Measurements from ENCODE around the gene SNAPIN.
A peak's percentile ranks its signal among the peaks of the same experiment; 100 is the strongest.

SNAPIN gene

DNA sequence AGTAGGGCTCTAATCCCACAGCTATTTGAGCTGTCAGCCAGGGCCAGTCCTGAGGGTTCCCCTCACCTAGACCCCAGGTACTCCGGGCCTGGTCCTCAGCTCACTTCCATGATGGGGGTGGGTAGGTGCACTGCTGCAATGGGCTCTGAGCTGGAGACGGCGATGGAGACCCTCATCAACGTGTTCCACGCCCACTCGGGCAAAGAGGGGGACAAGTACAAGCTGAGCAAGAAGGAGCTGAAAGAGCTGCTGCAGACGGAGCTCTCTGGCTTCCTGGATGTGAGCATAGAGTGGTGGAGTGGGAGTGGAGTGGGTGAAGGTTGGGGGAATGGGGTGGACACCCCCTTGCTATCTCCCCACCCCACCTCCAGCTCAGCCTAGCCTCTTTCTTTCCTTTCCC is 28.1 kb upstream of the SNAPIN start:
- no peak overlapping the region for H3K4me3 ChIP-seq (ENCODE audit: low read length)
- no peak for DNase-seq (ENCODE audit: low read depth)
- no peak for TF ChIP-seq CTCF (conservative IDR thresholded peaks at IDR 0.05; ENCODE audit: low read depth, low read length)

DNA sequence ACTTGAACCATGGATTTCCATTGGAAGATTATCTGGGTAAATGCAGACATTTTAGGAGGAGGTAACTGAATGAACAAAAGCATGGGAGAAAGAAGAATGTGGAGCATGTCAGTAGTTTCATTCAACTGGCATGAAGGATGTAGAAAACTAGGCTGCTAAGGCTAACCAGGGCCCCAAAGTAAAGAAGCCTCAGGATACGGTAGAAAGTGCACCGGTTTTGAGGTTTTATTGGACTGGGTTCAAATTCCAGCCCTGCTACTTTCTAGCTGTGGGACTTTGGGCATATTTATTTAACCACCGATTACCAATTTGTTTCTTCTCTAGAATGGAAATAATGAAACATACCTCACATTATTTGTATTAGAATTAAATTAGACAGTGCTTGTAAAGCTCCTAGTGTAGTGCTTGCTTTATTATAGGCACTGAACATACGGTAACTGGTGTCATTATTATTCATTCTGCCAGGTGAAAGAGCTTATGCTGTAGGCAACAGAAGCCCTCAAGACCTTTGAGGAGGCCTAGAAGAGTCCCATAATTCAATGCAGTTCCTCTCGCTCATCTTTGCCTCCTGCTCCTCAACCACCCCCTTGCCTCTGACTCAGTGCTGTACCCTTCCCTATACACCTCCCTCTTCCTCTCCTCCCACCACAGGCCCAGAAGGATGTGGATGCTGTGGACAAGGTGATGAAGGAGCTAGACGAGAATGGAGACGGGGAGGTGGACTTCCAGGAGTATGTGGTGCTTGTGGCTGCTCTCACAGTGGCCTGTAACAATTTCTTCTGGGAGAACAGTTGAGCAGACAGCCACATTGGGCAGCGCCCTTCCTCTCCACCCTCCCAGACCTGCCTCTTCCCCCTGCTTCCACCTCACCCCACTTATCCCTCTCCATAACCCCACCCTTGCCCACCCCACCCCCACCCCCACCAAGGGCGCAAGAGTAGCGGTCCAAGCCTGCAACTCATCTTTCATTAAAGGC is 27.2 kb upstream of the SNAPIN start:
- TF ChIP-seq CTCF (conservative IDR thresholded peaks at IDR 0.05; ENCODE audit: low read depth, low read length) = no peak
- H3K4me3 ChIP-seq (ENCODE audit: low read length) = no peak overlapping the region
- DNase-seq (ENCODE audit: low read depth) = no peak

GRCh38 chr1:153633161-153633753 is 25.2 kb upstream of the SNAPIN start:
- no peak for TF ChIP-seq CTCF (conservative IDR thresholded peaks at IDR 0.05; ENCODE audit: low read depth, low read length)
- peak overlapping the region; percentile 71 for H3K4me3 ChIP-seq (ENCODE audit: low read length)
- no peak for DNase-seq (ENCODE audit: low read depth)

DNA sequence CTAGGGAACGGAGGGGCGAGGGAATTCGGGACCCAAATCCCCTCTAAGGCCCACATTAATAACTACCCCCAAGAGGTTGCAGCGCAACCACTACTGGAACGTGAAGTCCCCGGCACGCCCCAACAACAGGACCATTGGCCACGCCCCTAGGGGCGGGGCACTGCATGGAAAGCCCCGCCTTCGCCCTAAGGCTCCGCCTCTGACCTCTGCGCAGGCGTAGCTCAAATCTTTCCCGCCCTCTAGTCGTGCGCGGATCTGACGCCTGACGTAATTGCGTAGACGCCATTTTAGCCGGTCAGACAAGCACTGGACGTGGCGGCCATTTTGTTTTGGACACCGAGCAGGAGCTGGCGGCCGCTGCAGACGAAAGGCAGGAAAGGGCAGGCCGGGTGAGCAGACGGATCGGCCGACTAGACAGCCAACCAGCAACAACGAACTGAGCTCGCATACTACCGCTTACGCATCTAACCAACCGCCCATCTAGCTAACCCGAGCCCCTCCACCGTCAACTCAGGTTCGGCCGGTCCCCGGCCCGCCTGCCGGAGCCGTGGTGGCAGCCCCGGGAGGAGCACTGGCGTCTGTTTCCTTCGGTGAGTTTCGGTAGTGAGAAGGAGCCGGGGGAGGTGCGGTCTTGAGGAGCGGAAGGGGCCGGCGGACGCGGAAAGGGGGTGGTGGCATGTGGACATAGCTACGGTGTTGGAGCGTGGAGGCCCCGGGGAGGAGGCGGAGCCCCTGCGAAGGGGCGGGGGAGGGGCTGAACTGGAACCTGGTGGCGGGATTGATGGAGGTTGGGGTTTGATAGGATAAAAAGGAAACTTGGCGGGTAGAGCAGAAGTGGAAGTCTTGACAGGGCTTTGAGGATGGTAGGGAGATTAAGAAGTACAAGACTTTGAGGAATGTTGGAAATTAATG is 24.5 kb upstream of the SNAPIN start, which contains the start of gene CHTOP:
Gene CHTOP (plus strand): TSS at position 313 of the 912 bp plus-strand sequence. CDS start 2,523 bp downstream, outside the sequence.
- H3K4me3 ChIP-seq (ENCODE audit: low read length) = peak within 1 kb of the TSS; percentile 71
- peak; percentile 96 for DNase-seq (ENCODE audit: low read depth)

DNA sequence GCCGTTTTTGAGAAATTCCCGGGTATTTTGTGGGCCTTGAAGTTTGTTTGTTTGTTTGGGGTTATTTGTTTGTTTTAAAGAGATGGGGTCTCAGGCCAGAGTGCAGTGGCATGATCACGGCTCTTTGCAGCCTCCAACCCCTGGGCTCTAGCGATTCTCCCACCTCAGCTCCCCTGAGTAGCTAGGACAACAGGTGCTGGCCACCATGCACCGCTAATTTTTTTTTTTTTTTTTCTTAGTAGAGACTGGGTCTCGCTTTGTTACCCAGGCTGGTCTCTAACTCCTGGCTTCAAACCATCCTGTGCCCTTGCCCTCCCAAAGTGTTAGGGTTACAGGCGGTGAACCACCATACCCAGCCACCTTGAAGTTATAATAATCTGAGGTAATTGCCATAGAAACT is 22.6 kb upstream of the SNAPIN start:
- H3K4me3 ChIP-seq (ENCODE audit: low read length) = peak overlapping the region; percentile 6
- no peak for DNase-seq (ENCODE audit: low read depth)
- TF ChIP-seq CTCF (conservative IDR thresholded peaks at IDR 0.05; ENCODE audit: low read depth, low read length) = no peak

More for the DNA sequence above, 24.5 kb upstream of the SNAPIN start, which contains the start of gene CHTOP:
- TF ChIP-seq CTCF (conservative IDR thresholded peaks at IDR 0.05; ENCODE audit: low read depth, low read length) = no peak

DNA sequence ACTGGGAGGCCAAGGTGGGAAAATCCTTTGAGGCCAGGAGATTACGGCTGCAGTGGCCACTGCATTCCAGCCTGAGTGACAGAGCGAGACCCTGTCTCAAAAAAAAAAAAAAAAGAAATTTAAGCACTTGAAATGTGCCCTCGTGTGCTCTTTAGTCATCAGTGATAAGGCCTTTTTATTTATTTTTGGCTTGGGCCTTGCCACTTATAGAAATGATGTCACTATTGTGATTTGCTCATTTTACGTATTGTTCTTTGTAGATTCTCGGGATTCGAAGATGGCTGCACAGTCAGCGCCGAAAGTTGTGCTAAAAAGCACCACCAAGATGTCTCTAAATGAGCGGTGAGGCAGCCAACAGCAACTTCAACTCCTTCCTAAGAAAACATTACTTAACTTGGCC is 22.2 kb upstream of the SNAPIN start:
- H3K4me3 ChIP-seq (ENCODE audit: low read length) = no peak overlapping the region
- DNase-seq (ENCODE audit: low read depth) = no peak
- TF ChIP-seq CTCF (conservative IDR thresholded peaks at IDR 0.05; ENCODE audit: low read depth, low read length) = no peak
